ENCODE data around the gene SLC17A9. TPM values are rescaled to one million over a fixed set of nuclear protein-coding genes. Genes with fewer than 3 reads are reported as not detected.

The SLC17A9 gene
- total and polyA plus RNA-seq, 2 of the 8 experiments (the other 6 are each of a cell fraction or from before 2014, with no cell fraction given): 23.5 to 35.2 TPM

GRCh38 chr20:62996596-62996982 is 44.1 kb downstream of the SLC17A9 start:
- no peak overlapping the region for H2BK5ac ChIP-seq (ENCODE audit: low read depth, low read length)
- no peak overlapping the region for H3K14ac ChIP-seq (ENCODE audit: insufficient read length)
- H3K4me3 ChIP-seq (ENCODE audit: extremely low read depth in 1 of 4, insufficient read depth in 2 of 4, low read depth in 3 of 4, low read length in 4 of 4): no peak overlapping the region
- H4K8ac ChIP-seq (ENCODE audit: extremely low read depth, insufficient read depth, low read length): no peak overlapping the region
- peaks cover 0 to 5% (median 2%) of the 10 kb centered on the region in 4 experiments; a peak in 3 of 7 replicates for H3K27me3 ChIP-seq (replicated peaks in 1 of 4; ENCODE audit: control insufficient read depth in 3 of 4, extremely low read depth in 1 of 4, insufficient read depth in 3 of 4, low read length in 3 of 4)
- no peaks in the 10 kb centered on the region for H3K79me1 ChIP-seq (ENCODE audit: low read depth, low read length)
- H4K5ac ChIP-seq (ENCODE audit: insufficient read length, low read depth, low read length): no peak overlapping the region
- no peak overlapping the region for H2BK12ac ChIP-seq (ENCODE audit: low read depth, low read length)
- no peak overlapping the region for H2BK120ac ChIP-seq (replicated peaks; ENCODE audit: low read depth, low read length)
- no peak overlapping the region for H3K9ac ChIP-seq (replicated peaks in 1 of 4; ENCODE audit: extremely low read depth in 1 of 4, low read depth in 3 of 4, low read length in 3 of 4)
- no peak overlapping the region for H2BK15ac ChIP-seq (ENCODE audit: low read length)
- H3K79me2 ChIP-seq (ENCODE audit: control insufficient read depth in 1 of 2, insufficient read depth in 2 of 2, low read length in 2 of 2): no peaks in the 10 kb centered on the region
- FAIRE-seq: no peak
- no peaks in the 10 kb centered on the region for H3K9me3 ChIP-seq (ENCODE audit: insufficient read depth in 2 of 2, low read depth in 1 of 2, low read length in 1 of 2)
- peaks cover 0 to 14% (median 8%) of the 10 kb centered on the region in 4 experiments; a peak in 5 of 7 replicates for H3K4me1 ChIP-seq (replicated peaks in 1 of 4; ENCODE audit: control insufficient read depth in 3 of 4, insufficient read depth in 4 of 4, low read length in 3 of 4)
- CTCF ChIA-PET (ENCODE audit: partially characterized antibody): interaction anchor here (1.2 to 4.0 kb wide), 5 partner anchors 13 to 449 kb away, joined by 3 to 22 read pairs (median 3); no protein-coding TSS in a partner anchor
- no peak overlapping the region for H2AK5ac ChIP-seq (ENCODE audit: low read depth, low read length)
- no peak for DNase-seq (ENCODE audit: low read depth in 1 of 2, low spot score in 2 of 2)
- 94% methylated on average over 14 of the region's 14 CpGs; no CpG with 5 or more reads in 1 of the 2 experiments for WGBS, 2 experiments (ENCODE audit: extremely low coverage in 1 of 2, insufficient coverage in 1 of 2, insufficient read length in 1 of 2, insufficient replicate concordance in 2 of 2, low coverage in 1 of 2, low lambda C conversion rate in 2 of 2, missing lambda C conversion rate in 1 of 2)
- no peaks in the 10 kb centered on the region for H3K36me3 ChIP-seq (ENCODE audit: control insufficient read depth in 2 of 4, insufficient read depth in 4 of 4, low read length in 3 of 4)
- TF ChIP-seq ATF2 (IDR thresholded peaks at IDR 0.05; ENCODE audit: low read length) (no peak), RBBP5 (IDR thresholded peaks at IDR 0.05; ENCODE audit: borderline replicate concordance, low read depth, low read length) (no peak), BACH1 (IDR thresholded peaks at IDR 0.05; ENCODE audit: low read length) (no peak), CBX8 (IDR thresholded peaks at IDR 0.05; ENCODE audit: borderline replicate concordance, low read depth, low read length) (no peak), RXRA (IDR thresholded peaks at IDR 0.05; ENCODE audit: insufficient read depth, low read depth, low read length) (no peak), E2F6 (IDR thresholded peaks at IDR 0.05) (no peak), CEBPB (IDR thresholded peaks at IDR 0.05; ENCODE audit: low read depth, low read length) (no peak), SUZ12 (IDR thresholded peaks at IDR 0.05; ENCODE audit: low read length) (no peak)
- H3K4me2 ChIP-seq (ENCODE audit: insufficient read depth in 1 of 2, low read depth in 2 of 2, low read length in 2 of 2): no peak overlapping the region
- H3K23ac ChIP-seq (ENCODE audit: insufficient read length): no peak overlapping the region
- POLR2A ChIA-PET (ENCODE audit: partially characterized antibody): interaction anchor here (1.1 kb wide), 1 partner anchor 26 kb away, joined by 3 read pairs; no protein-coding TSS in a partner anchor
- no peaks in the 10 kb centered on the region for H3K23me2 ChIP-seq (ENCODE audit: low read depth, low read length)
- H3K4ac ChIP-seq (replicated peaks; ENCODE audit: insufficient read length, low read depth, low read length): no peak overlapping the region
- no peak overlapping the region; the same call in 1 of the 2 replicates for H3K18ac ChIP-seq (ENCODE audit: extremely low read depth, low read length)
- no peak overlapping the region for H3K27ac ChIP-seq (ENCODE audit: low read depth, low read length)
- no peak overlapping the region for H2BK20ac ChIP-seq (ENCODE audit: low read length)
- H4K91ac ChIP-seq (replicated peaks; ENCODE audit: insufficient read length, low read length): no peak overlapping the region
- H3K56ac ChIP-seq (replicated peaks; ENCODE audit: insufficient read length, low read depth, low read length): no peak overlapping the region
- no peak overlapping the region for H2AFZ ChIP-seq (ENCODE audit: low read length)
- peaks cover 0 to 5% of the 10 kb centered on the region in 2 experiments for H4K20me1 ChIP-seq (replicated peaks in 1 of 2; ENCODE audit: control insufficient read depth in 1 of 2, insufficient read depth in 2 of 2, low read length in 2 of 2)

Data from H1 (cell line).